ENCODE data around the gene BSN. TPM values are rescaled to one million over a fixed set of nuclear protein-coding genes. Genes with fewer than 3 reads are reported as not detected.

BSN gene
- total RNA-seq, 4 donors from 2014 or later = 0.04 to 0.59 (median 0.15) TPM

DNA sequence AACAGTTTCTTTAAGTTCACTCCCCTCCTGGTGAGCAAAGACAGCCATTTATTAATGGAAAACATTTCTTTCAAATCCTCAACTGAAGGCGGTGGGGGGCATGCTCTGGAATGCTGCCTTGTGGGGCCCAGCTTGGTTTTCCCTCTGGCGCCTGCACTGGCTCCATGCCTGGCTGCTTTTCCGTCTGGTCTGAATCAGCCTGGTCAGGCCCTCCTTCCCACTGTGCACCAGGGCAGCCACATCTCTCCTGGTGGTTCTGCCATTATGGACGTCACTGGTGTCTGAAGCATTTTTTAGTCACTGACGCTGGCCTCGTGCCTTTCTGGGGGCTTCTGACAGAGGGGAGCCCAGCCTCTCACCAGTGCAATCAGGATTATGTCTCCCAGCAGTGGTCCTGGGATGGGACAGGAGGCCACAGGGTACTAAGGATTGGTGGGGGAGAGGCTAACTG lies 62.2 kb downstream of the BSN start:
- TF ChIP-seq EP300 (IDR thresholded peaks at IDR 0.05) = no peak
- no peak for TF ChIP-seq POLR2AphosphoS5 (IDR thresholded peaks at IDR 0.05)
- TF ChIP-seq POLR2A (IDR thresholded peaks at IDR 0.05) = no peak
- TF ChIP-seq, protein P1, sequence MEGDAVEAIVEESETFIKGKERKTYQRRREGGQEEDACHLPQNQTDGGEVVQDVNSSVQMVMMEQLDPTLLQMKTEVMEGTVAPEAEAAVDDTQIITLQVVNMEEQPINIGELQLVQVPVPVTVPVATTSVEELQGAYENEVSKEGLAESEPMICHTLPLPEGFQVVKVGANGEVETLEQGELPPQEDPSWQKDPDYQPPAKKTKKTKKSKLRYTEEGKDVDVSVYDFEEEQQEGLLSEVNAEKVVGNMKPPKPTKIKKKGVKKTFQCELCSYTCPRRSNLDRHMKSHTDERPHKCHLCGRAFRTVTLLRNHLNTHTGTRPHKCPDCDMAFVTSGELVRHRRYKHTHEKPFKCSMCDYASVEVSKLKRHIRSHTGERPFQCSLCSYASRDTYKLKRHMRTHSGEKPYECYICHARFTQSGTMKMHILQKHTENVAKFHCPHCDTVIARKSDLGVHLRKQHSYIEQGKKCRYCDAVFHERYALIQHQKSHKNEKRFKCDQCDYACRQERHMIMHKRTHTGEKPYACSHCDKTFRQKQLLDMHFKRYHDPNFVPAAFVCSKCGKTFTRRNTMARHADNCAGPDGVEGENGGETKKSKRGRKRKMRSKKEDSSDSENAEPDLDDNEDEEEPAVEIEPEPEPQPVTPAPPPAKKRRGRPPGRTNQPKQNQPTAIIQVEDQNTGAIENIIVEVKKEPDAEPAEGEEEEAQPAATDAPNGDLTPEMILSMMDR (IDR thresholded peaks at IDR 0.05) = no peak
- no peaks in the 10 kb centered on the region for H3K27me3 ChIP-seq
- no peaks in the 10 kb centered on the region for H3K4me1 ChIP-seq
- H3K4me3 ChIP-seq = no peak overlapping the region
- no peaks in the 10 kb centered on the region for H3K36me3 ChIP-seq
- WGBS = 24% methylated on average over 5 of the region's 6 CpGs
- no peaks in the 10 kb centered on the region for H3K9me3 ChIP-seq
- DNase-seq (ENCODE audit: low spot score in 2 of 2) = peak; percentile 39 to 63
- no peak overlapping the region for H3K27ac ChIP-seq

DNA sequence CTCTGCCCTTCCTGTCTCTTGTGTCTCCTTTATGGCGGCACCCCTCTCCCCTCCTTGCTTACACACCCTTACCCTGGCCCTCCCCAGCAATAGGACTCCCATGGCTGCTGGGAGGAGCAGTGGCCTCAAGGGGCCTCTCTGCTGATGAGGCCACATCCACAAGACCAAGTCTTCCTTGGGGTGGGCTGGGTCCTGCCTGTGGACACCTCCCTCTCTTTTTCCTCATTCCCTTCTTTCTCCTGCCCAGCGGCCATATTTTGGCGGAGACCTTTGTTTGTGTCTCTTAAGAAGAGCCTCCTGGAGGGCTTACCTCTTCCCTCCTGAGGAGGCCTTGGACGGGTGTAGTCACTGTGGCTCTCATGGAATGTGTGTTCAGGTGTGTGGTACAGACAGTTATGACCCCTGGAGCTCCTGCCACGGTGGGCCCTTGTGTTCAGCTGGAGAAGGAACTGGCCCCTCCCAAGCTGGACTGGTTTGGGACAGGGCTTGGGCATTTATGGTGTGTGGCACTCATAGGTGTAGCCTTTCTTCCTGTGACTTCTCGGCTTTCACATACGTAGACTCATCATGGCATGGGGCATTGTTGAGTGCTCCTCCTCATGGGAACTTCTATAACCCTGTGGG lies 63.2 kb downstream of the BSN start:
- peak; percentile 24 to 54 for DNase-seq (ENCODE audit: low spot score in 2 of 2)
- H3K36me3 ChIP-seq = no peaks in the 10 kb centered on the region
- no peak overlapping the region for H3K27ac ChIP-seq
- no peaks in the 10 kb centered on the region for H3K27me3 ChIP-seq
- no peaks in the 10 kb centered on the region for H3K9me3 ChIP-seq
- H3K4me1 ChIP-seq = no peaks in the 10 kb centered on the region
- H3K4me3 ChIP-seq = no peak overlapping the region
- over 99% methylated on average over 7 of the region's 7 CpGs for WGBS
- TF ChIP-seq POLR2A (IDR thresholded peaks at IDR 0.05) (no peak), POLR2AphosphoS5 (IDR thresholded peaks at IDR 0.05) (no peak), EP300 (IDR thresholded peaks at IDR 0.05) (no peak)
- TF ChIP-seq, protein P1 (IDR thresholded peaks at IDR 0.05) = no peak

DNA sequence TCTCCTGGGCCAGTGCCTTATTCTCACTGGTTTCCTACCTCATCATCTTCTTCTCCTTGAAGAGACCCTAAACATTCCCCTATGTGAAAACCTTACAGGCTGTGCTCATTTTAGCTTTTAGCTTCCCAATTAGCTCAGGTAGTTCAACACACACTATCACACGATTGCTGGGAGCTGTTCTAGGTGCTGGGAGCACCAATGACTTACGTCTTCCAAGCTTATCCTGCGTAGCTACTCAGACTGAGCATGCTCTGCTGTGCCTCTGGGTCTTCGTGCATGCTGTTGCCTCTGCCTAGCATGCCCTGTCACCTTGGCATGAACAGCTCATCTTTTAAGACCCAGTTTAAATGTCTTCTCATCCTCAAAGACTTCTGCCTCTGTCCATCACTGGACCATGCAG lies 64.1 kb downstream of the BSN start:
- 57% methylated on average over 4 of the region's 4 CpGs for WGBS
- TF ChIP-seq POLR2AphosphoS5 (IDR thresholded peaks at IDR 0.05) (no peak), EP300 (IDR thresholded peaks at IDR 0.05) (no peak), POLR2A (IDR thresholded peaks at IDR 0.05) (no peak)
- TF ChIP-seq, protein P1 (IDR thresholded peaks at IDR 0.05) = no peak
- Histone ChIP-seq H3K9me3 (no peaks in the 10 kb centered on the region), H3K27me3 (no peaks in the 10 kb centered on the region), H3K36me3 (no peaks in the 10 kb centered on the region), H3K4me3 (no peak overlapping the region), H3K27ac (no peak overlapping the region), H3K4me1 (no peaks in the 10 kb centered on the region)
- peak in 1 of 2 donors; percentile 13 for DNase-seq (ENCODE audit: low spot score in 2 of 2)

DNA sequence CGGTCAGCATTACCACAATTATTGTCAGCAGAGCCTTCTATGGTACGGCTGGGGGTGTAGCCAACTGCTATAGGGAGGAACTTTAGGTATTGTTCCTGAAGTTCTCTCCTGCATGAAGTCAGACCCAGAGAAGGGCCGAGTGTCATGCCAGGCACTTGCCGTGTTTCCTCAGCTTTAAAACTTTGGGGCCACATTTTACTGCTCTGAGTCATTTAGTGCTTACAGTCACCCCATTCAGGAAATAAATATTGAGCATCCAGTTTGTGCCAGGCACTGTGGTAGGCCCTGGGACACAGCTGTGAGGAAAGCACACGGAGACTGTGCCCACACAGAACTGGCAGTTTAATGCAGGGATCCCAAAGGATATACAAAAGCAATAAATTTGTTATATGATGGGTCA lies 65.4 kb downstream of the BSN start:
- TF ChIP-seq EP300 (IDR thresholded peaks at IDR 0.05) (no peak), POLR2A (IDR thresholded peaks at IDR 0.05) (no peak)
- TF ChIP-seq, protein P1 (IDR thresholded peaks at IDR 0.05) = no peak
- H3K27me3 ChIP-seq = no peaks in the 10 kb centered on the region
- 80% methylated on average over 4 of the region's 5 CpGs for WGBS
- H3K4me1 ChIP-seq = no peaks in the 10 kb centered on the region
- no peaks in the 10 kb centered on the region for H3K36me3 ChIP-seq
- no peaks in the 10 kb centered on the region for H3K9me3 ChIP-seq
- no peak overlapping the region for H3K4me3 ChIP-seq
- no peak for DNase-seq (ENCODE audit: low spot score in 2 of 2)
- no peak overlapping the region for H3K27ac ChIP-seq

GRCh38 chr3:49620728-49621127 lies 66.5 kb downstream of the BSN start:
- H3K9me3 ChIP-seq = no peaks in the 10 kb centered on the region
- no peaks in the 10 kb centered on the region for H3K27me3 ChIP-seq
- no peak for DNase-seq (ENCODE audit: low spot score in 2 of 2)
- no peak overlapping the region for H3K27ac ChIP-seq
- 90% methylated on average over 8 of the region's 8 CpGs for WGBS
- H3K4me1 ChIP-seq = no peaks in the 10 kb centered on the region
- no peak for TF ChIP-seq POLR2AphosphoS5 (IDR thresholded peaks at IDR 0.05)
- TF ChIP-seq, protein P1 (IDR thresholded peaks at IDR 0.05) = no peak
- TF ChIP-seq POLR2A (IDR thresholded peaks at IDR 0.05) = no peak
- TF ChIP-seq EP300 (IDR thresholded peaks at IDR 0.05) = no peak
- H3K36me3 ChIP-seq = no peaks in the 10 kb centered on the region
- no peak overlapping the region for H3K4me3 ChIP-seq

Data from suprapubic skin (tissue), 4 donors.